ENCODE data around the gene RASA1. TPM values are rescaled to one million over a fixed set of nuclear protein-coding genes. Genes with fewer than 3 reads are reported as not detected.

The RASA1 gene
- total and polyA plus RNA-seq, 9 of the 15 experiments (the other 6 are each of a cell fraction or from before 2014, with no cell fraction given), result 3.2 to 17.3 (median 9.2) TPM

GRCh38 chr5:87412630-87413342 is 145.1 kb downstream of the RASA1 start, which contains the start of gene CCNH (continued):
- TF ChIP-seq, protein P1, sequence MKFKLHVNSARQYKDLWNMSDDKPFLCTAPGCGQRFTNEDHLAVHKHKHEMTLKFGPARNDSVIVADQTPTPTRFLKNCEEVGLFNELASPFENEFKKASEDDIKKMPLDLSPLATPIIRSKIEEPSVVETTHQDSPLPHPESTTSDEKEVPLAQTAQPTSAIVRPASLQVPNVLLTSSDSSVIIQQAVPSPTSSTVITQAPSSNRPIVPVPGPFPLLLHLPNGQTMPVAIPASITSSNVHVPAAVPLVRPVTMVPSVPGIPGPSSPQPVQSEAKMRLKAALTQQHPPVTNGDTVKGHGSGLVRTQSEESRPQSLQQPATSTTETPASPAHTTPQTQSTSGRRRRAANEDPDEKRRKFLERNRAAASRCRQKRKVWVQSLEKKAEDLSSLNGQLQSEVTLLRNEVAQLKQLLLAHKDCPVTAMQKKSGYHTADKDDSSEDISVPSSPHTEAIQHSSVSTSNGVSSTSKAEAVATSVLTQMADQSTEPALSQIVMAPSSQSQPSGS (CRISPR knock-in tag; IDR thresholded peaks at IDR 0.05), result no peak
- TF ChIP-seq, protein P2, sequence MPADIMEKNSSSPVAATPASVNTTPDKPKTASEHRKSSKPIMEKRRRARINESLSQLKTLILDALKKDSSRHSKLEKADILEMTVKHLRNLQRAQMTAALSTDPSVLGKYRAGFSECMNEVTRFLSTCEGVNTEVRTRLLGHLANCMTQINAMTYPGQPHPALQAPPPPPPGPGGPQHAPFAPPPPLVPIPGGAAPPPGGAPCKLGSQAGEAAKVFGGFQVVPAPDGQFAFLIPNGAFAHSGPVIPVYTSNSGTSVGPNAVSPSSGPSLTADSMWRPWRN (IDR thresholded peaks at IDR 0.05; ENCODE audit: low read depth), result no peak
- TF ChIP-seq GABPB2 (CRISPR knock-in tag; conservative IDR thresholded peaks at IDR 0.05) (no peak), FOXK1 (CRISPR knock-in tag; IDR thresholded peaks at IDR 0.05; ENCODE audit: borderline replicate concordance) (no peak), PCBP1 (IDR thresholded peaks at IDR 0.05; ENCODE audit: low read depth, low read length, poor library complexity, severe bottlenecking) (no peak), TRIM24 (IDR thresholded peaks at IDR 0.05) (no peak), TBP (optimal IDR thresholded peaks at IDR 0.05; ENCODE audit: low read depth, low read length) (peak; percentile 74), POLR2AphosphoS5 (IDR thresholded peaks at IDR 0.05; ENCODE audit: control insufficient read depth, insufficient read depth, low read depth, low read length) (peak; percentile 82), CHD2 (IDR thresholded peaks at IDR 0.05; ENCODE audit: low read depth, low read length) (peak; percentile 94), CCNT2 (IDR thresholded peaks at IDR 0.05; ENCODE audit: borderline replicate concordance, extremely low read depth, insufficient read length, low read depth, low read length) (no peak), RBFOX2 (IDR thresholded peaks at IDR 0.05; ENCODE audit: low read depth, low read length) (peak; percentile 93), ZBTB17 (CRISPR knock-in tag; IDR thresholded peaks at IDR 0.05) (no peak), BHLHE40 (IDR thresholded peaks at IDR 0.05; ENCODE audit: low read length) (0 out of 2 replicates have a peak, but pooled peaks have one; percentile 26), EP400 (IDR thresholded peaks at IDR 0.05) (peak; percentile 52), ZBTB26 (CRISPR knock-in tag; IDR thresholded peaks at IDR 0.05) (no peak), RBM15 (IDR thresholded peaks at IDR 0.05; ENCODE audit: insufficient read depth, low read length) (no peak), ZNF518B (CRISPR knock-in tag; IDR thresholded peaks at IDR 0.05) (no peak), ZNF766 (CRISPR knock-in tag; conservative IDR thresholded peaks at IDR 0.05) (no peak), RBM17 (IDR thresholded peaks at IDR 0.05; ENCODE audit: borderline replicate concordance, low read depth, low read length) (no peak)
- TF ChIP-seq, protein P3, sequence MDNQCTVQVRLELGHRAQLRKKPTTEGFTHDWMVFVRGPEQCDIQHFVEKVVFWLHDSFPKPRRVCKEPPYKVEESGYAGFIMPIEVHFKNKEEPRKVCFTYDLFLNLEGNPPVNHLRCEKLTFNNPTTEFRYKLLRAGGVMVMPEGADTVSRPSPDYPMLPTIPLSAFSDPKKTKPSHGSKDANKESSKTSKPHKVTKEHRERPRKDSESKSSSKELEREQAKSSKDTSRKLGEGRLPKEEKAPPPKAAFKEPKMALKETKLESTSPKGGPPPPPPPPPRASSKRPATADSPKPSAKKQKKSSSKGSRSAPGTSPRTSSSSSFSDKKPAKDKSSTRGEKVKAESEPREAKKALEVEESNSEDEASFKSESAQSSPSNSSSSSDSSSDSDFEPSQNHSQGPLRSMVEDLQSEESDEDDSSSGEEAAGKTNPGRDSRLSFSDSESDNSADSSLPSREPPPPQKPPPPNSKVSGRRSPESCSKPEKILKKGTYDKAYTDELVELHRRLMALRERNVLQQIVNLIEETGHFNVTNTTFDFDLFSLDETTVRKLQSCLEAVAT (IDR thresholded peaks at IDR 0.05), result no peak

All from K562 (cell line).